ENCODE results near the gene NCKAP5. TPM values are rescaled to one million over a fixed set of nuclear protein-coding genes. Genes with fewer than 3 reads are reported as not detected.

The NCKAP5 gene
- polyA plus RNA-seq, 3 donors, result 0.16 to 0.34 (median 0.30) TPM

GRCh38 chr2:133343018-133343352, 225.3 kb downstream of the NCKAP5 start:
- H3K27ac ChIP-seq (ENCODE audit: low read depth, low read length), result no peak overlapping the region

- 65 to 79% (median 78%) methylated on average over 2 of the region's 2 CpGs for WGBS, 3 donors
These were observed 225.8 kb downstream of the NCKAP5 start for GRCh38 chr2:133342286-133343017.

GRCh38 chr2:133341575-133341974, 226.7 kb downstream of the NCKAP5 start:
- no peak overlapping the region for H3K27ac ChIP-seq (ENCODE audit: low read depth, low read length)
- 59 to 76% (median 69%) methylated on average over 2 of the region's 2 CpGs for WGBS, 3 donors

More at GRCh38 chr2:133342286-133343017, 225.8 kb downstream of the NCKAP5 start:
- no peak overlapping the region for H3K27ac ChIP-seq (ENCODE audit: low read depth, low read length)

DNA sequence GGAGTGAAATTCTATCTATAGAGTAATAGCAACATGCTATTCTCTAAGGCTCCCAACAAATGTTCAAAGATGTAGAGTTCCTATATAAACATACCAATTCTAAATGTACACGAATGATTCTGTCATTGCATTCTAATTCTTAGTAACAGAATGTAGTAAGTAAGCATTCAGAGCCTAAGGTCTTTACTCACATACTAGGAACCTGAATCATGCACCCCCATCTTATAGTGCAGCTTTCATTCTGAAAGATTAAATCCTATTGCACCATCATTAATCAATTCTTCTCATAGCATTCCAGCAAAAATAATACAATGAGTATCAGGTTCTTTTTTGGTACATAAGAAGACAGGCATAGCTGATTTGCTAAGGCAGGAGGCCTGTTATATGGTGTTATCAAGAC, 230.0 kb downstream of the NCKAP5 start:
- no peak overlapping the region for H3K27ac ChIP-seq (ENCODE audit: low read depth, low read length)
- 42 to 62% (median 51%) methylated on average over 1 of the region's 1 CpG for WGBS, 3 donors

- no peak overlapping the region for H3K27ac ChIP-seq (ENCODE audit: low read depth, low read length)
- 48 to 53% (median 49%) methylated on average over 3 of the region's 3 CpGs for WGBS, 3 donors
These were observed 233.3 kb downstream of the NCKAP5 start for GRCh38 chr2:133334923-133335322.

DNA sequence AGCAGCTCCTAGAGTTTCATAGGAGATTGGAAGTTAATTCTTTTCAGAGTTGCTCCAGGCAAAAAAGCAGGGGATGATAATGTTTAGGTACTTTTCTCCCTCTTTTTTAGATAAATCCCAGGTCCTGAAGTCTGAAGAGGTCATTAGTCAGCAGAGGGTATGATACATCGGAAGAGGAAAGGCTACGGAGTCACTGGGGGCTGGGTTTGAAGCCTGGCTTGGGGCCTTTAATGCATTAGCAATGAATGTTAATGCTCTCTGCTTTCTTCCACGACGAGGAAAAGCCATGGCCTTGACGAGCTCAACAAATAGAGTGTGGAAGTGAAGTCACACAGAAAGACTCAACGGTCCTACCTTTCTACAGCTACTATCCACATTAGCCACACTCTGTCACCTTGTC, 235.1 kb downstream of the NCKAP5 start:
- WGBS, 3 donors, result 62 to 77% (median 65%) methylated on average over 6 of the region's 6 CpGs

DNA sequence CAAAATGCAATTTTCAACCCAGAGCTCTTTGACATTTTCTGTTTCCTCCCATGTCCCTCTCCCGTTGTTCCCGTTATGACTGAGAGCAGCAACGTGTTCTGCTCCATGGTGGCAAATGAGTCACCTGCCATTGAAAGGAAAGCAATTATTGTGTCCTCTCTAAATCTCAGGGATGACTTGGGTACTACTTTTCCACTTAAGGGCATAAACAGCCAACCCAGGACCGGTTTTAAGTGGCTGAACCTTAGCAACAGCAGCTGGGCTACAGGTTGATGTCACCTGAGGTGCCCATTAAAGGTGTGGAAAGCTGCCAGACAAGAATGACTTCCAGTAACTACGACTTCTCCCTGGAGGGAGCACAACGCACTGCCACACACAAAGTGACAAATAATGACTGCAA, 236.8 kb downstream of the NCKAP5 start:
- WGBS, 3 donors, result 60 to 84% (median 77%) methylated on average over 6 of the region's 6 CpGs
- no peak overlapping the region for H3K27ac ChIP-seq (ENCODE audit: low read depth, low read length)

More for the DNA sequence above, 235.1 kb downstream of the NCKAP5 start:
- no peak overlapping the region for H3K27ac ChIP-seq (ENCODE audit: low read depth, low read length)

GRCh38 chr2:133326652-133327397, 241.4 kb downstream of the NCKAP5 start:
- 75 to 80% (median 77%) methylated on average over 7 of the region's 7 CpGs for WGBS, 3 donors
- H3K27ac ChIP-seq (ENCODE audit: low read depth, low read length), result no peak overlapping the region

DNA sequence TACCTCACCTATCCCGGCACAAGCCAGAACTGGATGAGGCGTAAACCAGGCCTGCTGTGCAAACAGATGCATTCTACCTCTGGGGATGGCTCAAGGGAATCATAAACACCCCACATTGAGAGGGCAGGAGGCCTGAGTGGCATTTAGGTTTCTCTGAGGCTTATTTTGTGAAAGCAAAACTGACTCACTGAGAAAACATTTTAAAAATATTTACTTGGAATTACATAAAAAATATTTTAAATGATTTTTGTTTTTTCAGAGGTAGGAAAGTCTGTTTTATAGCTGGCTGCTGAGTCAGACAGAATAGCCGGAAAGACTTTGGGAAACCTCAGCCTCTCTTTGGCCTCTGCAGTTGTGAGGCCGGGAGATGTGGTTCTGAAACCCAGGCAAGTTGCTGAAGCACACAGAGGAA, 244.1 kb downstream of the NCKAP5 start:
- WGBS, 3 donors, result 79 to 86% (median 85%) methylated on average over 4 of the region's 4 CpGs
- H3K27ac ChIP-seq (ENCODE audit: low read depth, low read length), result no peak overlapping the region

DNA sequence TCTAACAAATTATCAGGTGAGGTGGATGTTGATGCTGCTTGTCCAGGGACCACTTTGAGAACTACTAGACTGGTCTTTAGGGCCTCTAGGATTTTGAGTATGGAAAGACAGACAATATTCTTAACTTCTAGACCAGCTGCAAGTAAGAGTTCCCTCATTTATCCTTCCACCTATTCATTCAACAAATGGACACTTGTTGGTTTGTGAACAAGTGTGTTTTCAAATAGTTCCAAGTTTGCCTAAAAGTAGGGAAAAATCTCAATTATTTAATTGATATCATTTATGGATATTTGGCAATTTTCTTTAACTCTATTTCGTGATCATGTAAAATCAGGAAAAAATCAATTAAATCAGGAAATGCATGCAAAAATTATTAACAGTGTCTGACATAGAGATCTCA, 245.4 kb downstream of the NCKAP5 start:
- H3K27ac ChIP-seq (ENCODE audit: low read depth, low read length), result no peak overlapping the region
- 64 to 72% (median 65%) methylated on average over 1 of the region's 1 CpG for WGBS, 3 donors

- 75 to 82% (median 81%) methylated on average over 3 of the region's 3 CpGs for WGBS, 3 donors
- no peak overlapping the region for H3K27ac ChIP-seq (ENCODE audit: low read depth, low read length)
These were observed 251.1 kb downstream of the NCKAP5 start for GRCh38 chr2:133317178-133317577.

- no peak overlapping the region for H3K27ac ChIP-seq (ENCODE audit: low read depth, low read length)
- WGBS, 3 donors, result 68 to 87% (median 83%) methylated on average over 2 of the region's 2 CpGs
These were observed 251.7 kb downstream of the NCKAP5 start for GRCh38 chr2:133316557-133316956.

GRCh38 chr2:133315280-133315679, 253.0 kb downstream of the NCKAP5 start:
- 79 to 88% (median 81%) methylated on average over 6 of the region's 6 CpGs for WGBS, 3 donors
- H3K27ac ChIP-seq (ENCODE audit: low read depth, low read length), result no peak overlapping the region

- H3K27ac ChIP-seq (ENCODE audit: low read depth, low read length), result no peak overlapping the region
- WGBS, 3 donors, result 83 to 89% (median 87%) methylated on average over 4 of the region's 4 CpGs
These were observed 253.5 kb downstream of the NCKAP5 start for GRCh38 chr2:133314795-133315194.

DNA sequence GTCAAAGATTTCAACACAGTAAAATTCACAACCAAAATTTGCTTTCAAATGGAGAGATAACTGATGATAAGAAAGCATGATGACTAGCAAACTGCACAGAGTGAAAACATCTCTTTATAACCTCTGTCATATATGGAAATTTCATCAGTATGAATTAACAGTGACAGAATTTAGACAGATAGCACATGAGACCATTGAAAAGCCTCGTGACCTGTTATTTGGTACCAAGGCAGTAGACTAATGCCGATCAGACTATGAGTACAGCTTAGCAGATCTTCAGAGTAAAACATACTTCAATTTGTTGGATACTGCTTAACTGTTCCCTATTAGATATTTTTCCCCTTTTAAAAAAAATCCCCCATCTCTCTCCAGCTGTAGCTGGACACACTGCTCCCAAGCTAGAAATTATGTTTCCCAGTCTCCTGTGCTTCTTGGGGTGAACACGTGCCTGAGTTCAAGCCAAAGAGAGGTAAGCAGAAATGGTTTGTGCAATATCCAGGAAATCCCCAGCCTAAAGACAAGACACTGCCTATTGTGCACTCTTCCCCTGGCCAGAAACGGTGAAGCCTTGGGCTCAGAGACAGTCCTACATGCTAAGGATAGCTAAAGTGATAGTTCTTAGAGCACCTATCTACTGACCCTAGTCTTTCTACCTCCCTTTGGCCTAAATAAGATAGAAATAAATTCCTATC, 256.1 kb downstream of the NCKAP5 start:
- no peak overlapping the region for H3K27ac ChIP-seq (ENCODE audit: low read depth, low read length)
- 78 to 79% (median 78%) methylated on average over 4 of the region's 4 CpGs for WGBS, 3 donors

GRCh38 chr2:133306236-133306635, 262.0 kb downstream of the NCKAP5 start:
- 81 to 90% (median 84%) methylated on average over 2 of the region's 2 CpGs for WGBS, 3 donors
- no peak overlapping the region for H3K27ac ChIP-seq (ENCODE audit: low read depth, low read length)

- 57 to 80% (median 61%) methylated on average over 3 of the region's 3 CpGs for WGBS, 3 donors
- H3K27ac ChIP-seq (ENCODE audit: low read depth, low read length), result no peak overlapping the region
These were observed 263.9 kb downstream of the NCKAP5 start for GRCh38 chr2:133304344-133304743.

- WGBS, 3 donors, result 46 to 78% (median 71%) methylated on average over 1 of the region's 1 CpG
- H3K27ac ChIP-seq (ENCODE audit: low read depth, low read length), result no peak overlapping the region
These were observed 265.1 kb downstream of the NCKAP5 start for GRCh38 chr2:133303150-133303549.

DNA sequence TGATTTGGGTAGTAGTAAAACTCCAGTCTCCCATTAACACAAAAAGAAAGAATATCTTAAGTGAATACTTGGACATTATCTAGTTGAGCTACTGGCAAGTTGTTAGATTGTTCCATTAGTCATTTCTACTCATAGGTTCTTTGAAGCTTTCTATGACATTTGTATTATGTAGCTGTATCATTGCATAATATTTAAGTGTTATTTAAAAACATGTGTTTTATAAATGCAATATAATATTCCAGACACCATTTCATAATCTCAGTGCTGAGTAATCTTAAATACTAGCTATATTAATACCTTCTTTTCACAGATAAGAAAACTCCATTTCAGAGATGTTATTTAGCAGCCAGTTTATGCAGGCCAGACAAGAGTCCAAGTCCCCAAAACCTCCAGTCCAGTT, 271.9 kb downstream of the NCKAP5 start:
- H3K27ac ChIP-seq (ENCODE audit: low read depth, low read length), result no peak overlapping the region

All from adipose tissue (tissue), 3 donors.